ENCODE measurements around the gene MARCO.

DNA sequence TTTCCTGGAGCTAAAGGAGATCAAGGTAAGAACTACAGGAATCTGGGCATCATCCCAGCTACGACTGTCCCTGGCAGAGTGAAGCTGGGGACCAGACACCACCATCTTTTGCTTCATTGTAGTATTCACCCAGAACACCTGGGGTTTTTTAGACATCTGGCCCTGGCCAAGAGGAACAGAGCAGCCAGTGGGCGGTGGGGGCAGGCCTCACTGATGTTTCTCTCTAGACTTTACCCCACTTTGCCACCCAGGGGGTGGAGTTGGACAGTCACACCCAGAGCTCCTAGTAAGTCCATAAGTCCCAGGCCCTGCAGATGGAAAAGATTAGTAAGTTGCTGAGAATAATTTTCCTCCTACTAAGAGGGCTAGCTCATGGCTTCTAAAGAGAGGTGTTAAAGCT, 39.6 kb downstream of the MARCO start:
- TF ChIP-seq POLR2AphosphoS5 (IDR thresholded peaks at IDR 0.05; ENCODE audit: low read depth, low read length) (no peak), CTCF (IDR thresholded peaks at IDR 0.05) (no peak), SIN3A (IDR thresholded peaks at IDR 0.05; ENCODE audit: borderline replicate concordance, insufficient read depth, low read depth, low read length) (no peak)
